K562 (cell line): ENCODE measurements around the gene TUBB6. TPM values are rescaled to one million over a fixed set of nuclear protein-coding genes. Genes with fewer than 3 reads are reported as not detected.

Experiments
- ATF6 ChIP-seq: sonication (generic); formaldehyde crosslinking; IDR thresholded peaks from 2 replicates; pipeline ENCODE4 v1.4.0; 2020; ENCODE audit warnings: mild to moderate bottlenecking, missing genetic modification reagents
- DDX20 ChIP-seq: fragments of 450-650 bp; IDR thresholded peaks from 2 replicates; pipeline ENCODE4 v1.6.1; 2016; ENCODE audit warnings: missing genetic modification characterization, low read depth, mild to moderate bottlenecking, missing compliant biosample characterization, moderate library complexity
- EP400 ChIP-seq: fragments of 450-650 bp; IDR thresholded peaks from 2 replicates; pipeline ENCODE4 v1.6.1; 2017; ENCODE audit warnings: antibody characterized with exemption, mild to moderate bottlenecking, moderate library complexity
- NCOA4 ChIP-seq: fragments of 450-650 bp; IDR thresholded peaks from 2 replicates; pipeline ENCODE4 v1.6.1; 2018; ENCODE audit warnings: mild to moderate bottlenecking; ENCODE audit not compliant: partially characterized antibody
- SMARCC2 ChIP-seq: fragments of 450-650 bp; IDR thresholded peaks from 2 replicates; pipeline ENCODE4 v1.6.1; 2017; ENCODE audit warnings: antibody characterized with exemption, moderate library complexity, mild to moderate bottlenecking, low read depth
- ZKSCAN8 ChIP-seq: fragments of 200-800 bp; sonication (Bioruptor generic); IDR thresholded peaks from 2 replicates; pipeline ENCODE4 v1.6.1; 2016; ENCODE audit warnings: missing genetic modification characterization, missing compliant biosample characterization
- ZNF592 ChIP-seq: fragments of 450-650 bp; IDR thresholded peaks from 2 replicates; pipeline ENCODE4 v1.6.1; 2017; ENCODE audit warnings: antibody characterized with exemption, mild to moderate bottlenecking
- polyA plus RNA-seq, 8 experiments: library from polyadenylated mRNA; depleted of rRNA in 4 of 8; stranded (reverse) in 5 of 8; unstranded in 3 of 8; fragments of >200 nt; fragmentation: Nextera tagmentation in 2 of 8; fragmentation: Illumina TruSeq in 1 of 8; extraction: Ambion mirVana in 2 of 8; extraction: Trizol in 1 of 8; gene quantifications; 2 replicates each; pipeline versions ENCODE4 v1.2.1 to v1.2.3, GENCODE V29; 2011 to 2014; ENCODE audit warnings: inconsistent platforms in 1 of 8, missing spikeins in 1 of 8
- total RNA-seq, 7 experiments: library from RNA; depleted of rRNA in 6 of 7; stranded (reverse); fragments of >200 nt in 6 of 7; fragmentation: Illumina TruSeq in 2 of 7; extraction: Trizol in 2 of 7; gene quantifications; 2 replicates each; pipeline versions ENCODE4 v1.2.1 to v1.2.3, GENCODE V29; 2011 to 2021; ENCODE audit warnings: low replicate concordance in 1 of 7
- TF ChIP-seq, protein P1 (sequence below): fragments of 200-800 bp; sonication (Bioruptor generic); IDR thresholded peaks from 2 replicates; pipeline ENCODE4 v1.6.1; 2017; ENCODE audit warnings: missing genetic modification characterization, missing compliant biosample characterization
- TF ChIP-seq, protein P2 (sequence below): fragments of 200-800 bp; sonication (Bioruptor generic); IDR thresholded peaks from 2 replicates; pipeline ENCODE4 v1.6.1; 2017; ENCODE audit warnings: missing genetic modification characterization, missing compliant biosample characterization
- TF ChIP-seq, protein P3 (sequence below), 2 experiments: fragments of 200-800 bp in 1 of 2; sonication (Bioruptor generic) in 1 of 2; sonication (generic) in 1 of 2; formaldehyde crosslinking in 1 of 2; IDR thresholded peaks in 1 of 2; conservative IDR thresholded peaks in 1 of 2; 2 replicates each; pipeline versions ENCODE4 v1.5.0 to v1.6.1; 2016 to 2020; ENCODE audit warnings: missing compliant biosample characterization in 1 of 2, missing genetic modification characterization in 1 of 2, missing genetic modification reagents in 1 of 2
- TF ChIP-seq, protein P4 (sequence below): fragments of 150-350 bp; conservative IDR thresholded peaks from 2 replicates; pipeline ENCODE4 v1.6.1; 2014; ENCODE audit warnings: low read length

Gene TUBB6
- total and polyA plus RNA-seq, 9 of the 15 experiments (the other 6 are each of a cell fraction or from before 2014, with no cell fraction given) = 43.9 to 404 (median 81.1) TPM

- no peak for TF ChIP-seq NCOA4
- peak; percentile 95 for TF ChIP-seq ZNF592
- TF ChIP-seq, protein P1, sequence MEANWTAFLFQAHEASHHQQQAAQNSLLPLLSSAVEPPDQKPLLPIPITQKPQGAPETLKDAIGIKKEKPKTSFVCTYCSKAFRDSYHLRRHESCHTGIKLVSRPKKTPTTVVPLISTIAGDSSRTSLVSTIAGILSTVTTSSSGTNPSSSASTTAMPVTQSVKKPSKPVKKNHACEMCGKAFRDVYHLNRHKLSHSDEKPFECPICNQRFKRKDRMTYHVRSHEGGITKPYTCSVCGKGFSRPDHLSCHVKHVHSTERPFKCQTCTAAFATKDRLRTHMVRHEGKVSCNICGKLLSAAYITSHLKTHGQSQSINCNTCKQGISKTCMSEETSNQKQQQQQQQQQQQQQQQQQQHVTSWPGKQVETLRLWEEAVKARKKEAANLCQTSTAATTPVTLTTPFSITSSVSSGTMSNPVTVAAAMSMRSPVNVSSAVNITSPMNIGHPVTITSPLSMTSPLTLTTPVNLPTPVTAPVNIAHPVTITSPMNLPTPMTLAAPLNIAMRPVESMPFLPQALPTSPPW = peak; percentile 55
- TF ChIP-seq SMARCC2 = 0 out of 2 replicates have a peak, but pooled peaks have one; percentile 46
- TF ChIP-seq DDX20 = no peak
- peak; percentile 57 for TF ChIP-seq EP400
- TF ChIP-seq, protein P2, sequence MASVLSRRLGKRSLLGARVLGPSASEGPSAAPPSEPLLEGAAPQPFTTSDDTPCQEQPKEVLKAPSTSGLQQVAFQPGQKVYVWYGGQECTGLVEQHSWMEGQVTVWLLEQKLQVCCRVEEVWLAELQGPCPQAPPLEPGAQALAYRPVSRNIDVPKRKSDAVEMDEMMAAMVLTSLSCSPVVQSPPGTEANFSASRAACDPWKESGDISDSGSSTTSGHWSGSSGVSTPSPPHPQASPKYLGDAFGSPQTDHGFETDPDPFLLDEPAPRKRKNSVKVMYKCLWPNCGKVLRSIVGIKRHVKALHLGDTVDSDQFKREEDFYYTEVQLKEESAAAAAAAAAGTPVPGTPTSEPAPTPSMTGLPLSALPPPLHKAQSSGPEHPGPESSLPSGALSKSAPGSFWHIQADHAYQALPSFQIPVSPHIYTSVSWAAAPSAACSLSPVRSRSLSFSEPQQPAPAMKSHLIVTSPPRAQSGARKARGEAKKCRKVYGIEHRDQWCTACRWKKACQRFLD (CRISPR knock-in tag) = peak; percentile 85
- peak; percentile 53; the same call in 1 of the 2 replicates for TF ChIP-seq ZKSCAN8 (CRISPR knock-in tag)
- TF ChIP-seq, protein P3, sequence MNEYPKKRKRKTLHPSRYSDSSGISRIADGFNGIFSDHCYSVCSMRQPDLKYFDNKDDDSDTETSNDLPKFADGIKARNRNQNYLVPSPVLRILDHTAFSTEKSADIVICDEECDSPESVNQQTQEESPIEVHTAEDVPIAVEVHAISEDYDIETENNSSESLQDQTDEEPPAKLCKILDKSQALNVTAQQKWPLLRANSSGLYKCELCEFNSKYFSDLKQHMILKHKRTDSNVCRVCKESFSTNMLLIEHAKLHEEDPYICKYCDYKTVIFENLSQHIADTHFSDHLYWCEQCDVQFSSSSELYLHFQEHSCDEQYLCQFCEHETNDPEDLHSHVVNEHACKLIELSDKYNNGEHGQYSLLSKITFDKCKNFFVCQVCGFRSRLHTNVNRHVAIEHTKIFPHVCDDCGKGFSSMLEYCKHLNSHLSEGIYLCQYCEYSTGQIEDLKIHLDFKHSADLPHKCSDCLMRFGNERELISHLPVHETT (CRISPR knock-in tag; conservative IDR thresholded peaks at IDR 0.05 in 1 of 2, IDR thresholded peaks at IDR 0.05 in 1 of 2) = peak in 1 of 2 experiments; percentile 68; a peak in 2 of 4 replicates
- TF ChIP-seq ATF6 (CRISPR knock-in tag) = no peak
- TF ChIP-seq, protein P4, sequence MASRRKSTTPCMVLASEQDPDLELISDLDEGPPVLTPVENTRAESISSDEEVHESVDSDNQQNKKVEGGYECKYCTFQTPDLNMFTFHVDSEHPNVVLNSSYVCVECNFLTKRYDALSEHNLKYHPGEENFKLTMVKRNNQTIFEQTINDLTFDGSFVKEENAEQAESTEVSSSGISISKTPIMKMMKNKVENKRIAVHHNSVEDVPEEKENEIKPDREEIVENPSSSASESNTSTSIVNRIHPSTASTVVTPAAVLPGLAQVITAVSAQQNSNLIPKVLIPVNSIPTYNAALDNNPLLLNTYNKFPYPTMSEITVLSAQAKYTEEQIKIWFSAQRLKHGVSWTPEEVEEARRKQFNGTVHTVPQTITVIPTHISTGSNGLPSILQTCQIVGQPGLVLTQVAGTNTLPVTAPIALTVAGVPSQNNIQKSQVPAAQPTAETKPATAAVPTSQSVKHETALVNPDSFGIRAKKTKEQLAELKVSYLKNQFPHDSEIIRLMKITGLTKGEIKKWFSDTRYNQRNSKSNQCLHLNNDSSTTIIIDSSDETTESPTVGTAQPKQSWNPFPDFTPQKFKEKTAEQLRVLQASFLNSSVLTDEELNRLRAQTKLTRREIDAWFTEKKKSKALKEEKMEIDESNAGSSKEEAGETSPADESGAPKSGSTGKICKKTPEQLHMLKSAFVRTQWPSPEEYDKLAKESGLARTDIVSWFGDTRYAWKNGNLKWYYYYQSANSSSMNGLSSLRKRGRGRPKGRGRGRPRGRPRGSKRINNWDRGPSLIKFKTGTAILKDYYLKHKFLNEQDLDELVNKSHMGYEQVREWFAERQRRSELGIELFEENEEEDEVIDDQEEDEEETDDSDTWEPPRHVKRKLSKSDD = no peak
These were observed 5.5 kb upstream of the TUBB6 start (continued) for GRCh38 chr18:12302391-12303147.
